Suprapubic skin (tissue), 3 donors: Measurements from ENCODE around the gene ARL6IP5.

Experiments used
- CTCF ChIP-seq, 2 donors: fragments of 200-600 bp in 1 of 2; fragments of 450-650 bp in 1 of 2; sonication (generic) in 1 of 2; IDR thresholded peaks; one replicate each; pipeline ENCODE4 v1.5.1; 2016 to 2019; ENCODE audit warnings: antibody characterized with exemption in 2 of 2, mild to moderate bottlenecking in 1 of 2, moderate library complexity in 1 of 2
- POLR2A ChIP-seq, 2 donors: fragments of 450-650 bp; IDR thresholded peaks; one replicate each; pipeline ENCODE4 v1.6.1; 2017; ENCODE audit warnings: antibody characterized with exemption in 2 of 2, mild to moderate bottlenecking in 2 of 2, moderate library complexity in 2 of 2

GRCh38 chr3:69080233-69080920 lies 4.4 kb upstream of the ARL6IP5 start, which contains the start of gene UBA3:
- TF ChIP-seq CTCF (IDR thresholded peaks at IDR 0.05) (no peak), POLR2A (IDR thresholded peaks at IDR 0.05) (peak in 1 of 2 donors; percentile 25)
